T-helper 2 cell (primary cell): ENCODE data around the gene RGCC.

Experiments
- DNase-seq, 5 experiments: peaks; one replicate each; pipeline versions ENCODE4 v3.0.0 to v3.0.0-alpha.2; 2012 to 2022

RGCC gene

DNA sequence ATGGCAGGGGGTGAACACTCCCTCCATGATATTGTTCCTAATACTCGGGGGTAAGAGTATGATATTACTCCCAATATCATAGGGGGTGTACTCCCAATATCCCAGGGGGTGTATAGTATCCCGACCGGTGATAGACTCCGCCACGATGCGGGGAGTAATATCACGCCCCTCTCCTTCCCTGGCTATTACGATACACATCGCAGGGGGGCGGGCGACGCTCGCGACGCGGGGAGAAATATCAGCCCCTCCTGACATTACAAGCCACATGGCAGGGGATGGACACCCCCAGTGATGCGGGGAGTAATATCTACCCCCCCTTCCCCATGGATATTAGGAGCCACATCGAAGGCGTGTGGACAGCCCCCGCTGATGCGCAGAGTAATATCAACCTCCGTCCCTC, 3.2 kb upstream of the RGCC start:
- no peak for DNase-seq

DNA sequence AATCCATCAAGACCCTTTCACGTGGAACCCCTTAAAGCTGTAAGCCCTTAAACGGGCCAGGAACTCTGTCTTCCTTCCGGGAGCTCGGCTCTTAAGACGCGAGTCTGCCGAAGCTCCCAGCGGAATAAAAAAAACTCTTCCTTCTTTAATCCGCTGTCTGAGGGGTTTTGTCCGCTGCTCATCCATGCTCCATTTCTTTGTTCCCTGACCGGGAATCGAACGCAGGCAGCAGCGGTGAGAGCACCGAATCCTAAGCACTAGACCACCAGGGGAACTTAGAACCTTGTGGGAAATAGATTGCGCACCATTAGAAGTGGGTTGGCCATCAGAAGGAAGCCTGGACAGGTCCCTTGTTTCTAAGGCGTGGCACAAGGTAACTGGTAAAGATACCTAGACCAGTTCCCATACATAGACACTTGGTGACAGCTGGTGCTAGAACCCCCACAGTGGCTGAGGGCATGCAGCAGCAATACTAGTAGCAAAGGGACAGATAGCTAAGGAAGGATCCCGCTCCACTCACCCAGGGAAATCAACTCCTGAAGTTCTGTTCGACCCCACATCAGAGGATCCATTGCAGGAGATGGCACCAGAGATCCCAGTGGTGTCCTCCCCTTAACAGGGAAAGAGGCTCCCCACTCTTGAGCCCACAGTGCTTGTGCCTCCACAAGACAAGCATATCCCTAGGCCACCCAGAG, 1.5 kb upstream of the RGCC start:
- no peak for DNase-seq

DNA sequence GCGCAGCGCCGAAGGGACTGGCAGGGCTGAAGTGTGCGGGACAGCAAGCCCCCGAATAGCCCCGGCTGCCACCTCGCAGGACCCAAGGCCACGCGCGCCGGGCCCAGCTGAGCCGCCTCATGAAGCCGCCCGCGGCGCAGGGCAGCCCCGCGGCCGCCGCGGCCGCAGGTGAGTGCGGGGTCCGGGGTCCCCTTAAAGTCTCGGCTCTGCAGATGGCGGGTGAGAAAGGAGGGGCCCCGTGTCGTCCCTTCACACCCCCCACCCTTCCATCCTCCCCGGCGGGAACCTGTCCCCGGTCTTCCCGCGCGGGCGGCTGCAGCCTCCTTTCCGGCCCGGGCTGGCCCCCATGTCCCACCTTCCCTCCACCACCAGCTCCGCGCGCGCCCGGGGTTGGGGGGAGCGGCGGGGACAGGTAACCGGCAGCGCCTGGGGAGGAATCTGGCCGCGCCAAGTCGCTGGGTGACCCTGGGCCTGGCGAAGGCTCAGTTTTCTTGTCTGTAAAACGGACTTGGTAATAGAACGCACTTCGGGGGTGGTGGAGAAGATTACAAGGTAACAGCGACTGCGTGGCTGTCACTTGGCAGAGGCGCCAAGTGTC, 338 bp downstream of the RGCC start:
- DNase-seq = peak in 2 of 5 experiments; percentile 38 to 55

DNA sequence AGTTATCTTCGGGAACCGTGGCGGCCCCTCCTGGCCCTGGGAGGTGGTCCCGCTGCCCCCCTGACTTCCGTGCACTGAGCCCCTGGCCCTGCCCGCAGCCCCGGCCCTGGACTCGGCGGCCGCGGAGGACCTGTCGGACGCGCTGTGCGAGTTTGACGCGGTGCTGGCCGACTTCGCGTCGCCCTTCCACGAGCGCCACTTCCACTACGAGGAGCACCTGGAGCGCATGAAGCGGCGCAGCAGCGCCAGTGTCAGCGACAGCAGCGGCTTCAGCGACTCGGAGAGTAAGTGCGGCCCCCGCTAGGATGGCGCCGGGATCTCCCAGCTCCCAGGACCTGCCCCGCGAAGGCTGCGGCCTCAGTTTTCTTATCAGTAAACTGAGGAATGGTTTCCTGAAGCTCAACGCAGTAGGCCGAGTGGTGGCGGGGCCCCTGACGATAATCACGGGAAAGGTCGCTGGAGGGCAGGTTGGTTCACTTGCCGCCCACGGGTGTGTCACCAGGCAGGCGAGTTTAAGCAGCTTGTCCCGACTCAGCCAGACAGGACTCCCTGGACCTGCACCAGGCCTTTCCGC, 924 bp downstream of the RGCC start:
- DNase-seq = peak in 4 of 5 experiments; percentile 30 to 72 (median 36)

DNA sequence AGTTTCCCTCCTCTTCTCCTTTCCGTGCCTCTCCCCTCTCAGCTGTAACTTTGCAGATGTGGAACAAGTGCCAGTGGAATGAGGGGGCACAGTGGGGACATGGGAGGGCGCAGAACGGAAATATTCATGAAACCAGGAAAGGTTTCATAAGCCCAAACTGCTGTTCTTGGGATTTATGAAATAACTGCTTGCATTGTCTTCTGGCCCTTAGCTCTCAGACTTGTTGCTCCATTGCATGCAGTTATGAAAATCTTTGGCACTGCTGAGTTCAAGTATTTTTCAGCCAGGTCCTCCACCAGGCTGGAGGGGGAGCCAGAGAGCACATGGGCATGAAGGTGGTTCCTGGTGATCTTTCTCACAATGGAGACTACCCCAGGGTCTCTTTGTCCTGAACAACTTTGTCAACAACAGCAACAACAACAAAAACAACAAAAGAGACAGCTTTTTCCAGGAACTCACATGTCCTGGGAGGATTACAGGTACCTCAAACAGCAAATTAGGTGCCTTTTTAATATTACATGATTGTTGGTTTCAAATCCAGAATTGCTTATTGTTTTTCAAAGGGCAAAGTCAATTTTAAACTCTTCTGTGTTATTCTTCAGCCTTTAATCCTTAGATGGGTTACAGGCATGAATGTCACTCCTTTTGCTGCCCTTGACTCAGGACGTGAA, 1.5 kb downstream of the RGCC start:
- peak in 4 of 5 experiments; percentile 43 to 83 (median 51) for DNase-seq

DNA sequence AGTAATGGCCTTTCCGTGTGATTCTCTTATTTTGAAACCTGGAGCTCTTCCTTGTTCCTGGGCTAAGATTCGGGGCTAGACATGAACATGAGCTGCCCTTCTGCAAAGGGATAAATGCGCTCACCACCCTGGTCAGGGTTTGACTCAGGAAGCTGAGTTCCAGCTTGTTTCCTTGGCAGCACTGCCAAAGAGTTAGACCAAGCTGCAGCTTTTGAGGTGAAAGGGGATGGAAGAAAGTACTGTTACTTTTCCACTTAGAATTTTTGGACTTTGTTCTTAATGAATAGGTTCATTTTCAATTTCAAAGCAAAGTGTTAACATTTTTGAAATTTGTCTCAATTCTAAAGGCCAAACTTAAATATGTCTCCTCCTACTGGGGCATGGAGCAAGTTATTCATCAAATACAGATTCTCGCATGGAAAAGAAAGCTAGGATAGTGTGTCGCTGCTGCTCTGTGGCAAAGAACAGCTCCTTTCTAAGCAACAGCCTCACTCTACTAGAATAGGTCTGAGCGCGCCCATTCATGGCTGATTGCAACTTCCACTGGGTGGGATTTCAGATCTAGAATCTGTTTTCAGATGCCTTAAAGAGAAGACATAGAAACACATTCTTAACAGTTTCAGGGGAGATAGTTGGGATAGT, 2.2 kb downstream of the RGCC start:
- DNase-seq = no peak

DNA sequence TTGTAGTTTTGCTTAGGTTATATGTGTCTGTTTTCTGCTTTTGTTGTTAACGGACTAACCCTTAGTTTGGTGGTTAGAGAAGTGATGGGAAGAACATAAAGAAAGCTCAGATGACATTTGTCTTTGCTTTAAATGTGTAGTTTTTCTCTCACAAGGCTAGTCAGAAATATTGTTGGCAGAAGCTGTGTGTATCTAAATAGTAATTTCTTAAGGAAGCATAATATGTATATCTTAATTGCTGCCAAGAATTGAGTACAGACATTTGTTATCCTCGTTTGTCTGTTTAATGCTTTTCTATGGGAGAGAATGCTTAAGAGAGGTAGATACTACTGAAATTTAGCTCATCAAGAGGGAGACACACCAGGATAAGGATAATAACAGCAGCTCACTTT, 2.7 kb downstream of the RGCC start:
- no peak for DNase-seq

DNA sequence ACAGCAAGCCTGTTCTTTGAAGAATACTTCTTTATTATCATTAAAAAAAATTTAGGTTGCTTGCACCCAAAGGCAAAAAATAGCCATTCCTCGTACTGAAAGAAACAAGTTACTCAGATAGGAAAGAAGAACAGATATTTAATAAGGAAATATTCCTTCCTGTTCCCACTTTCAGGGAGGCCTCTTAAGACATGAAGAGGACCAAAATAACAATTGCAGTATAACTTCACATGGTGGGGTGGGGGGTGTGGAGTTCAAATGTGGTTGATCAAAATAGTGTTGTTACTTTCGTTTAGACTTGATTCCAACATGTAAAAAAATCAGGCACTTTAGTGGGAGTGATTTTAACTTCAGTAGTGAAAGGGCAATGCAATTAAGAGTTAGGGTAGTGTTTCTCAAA, 3.6 kb downstream of the RGCC start:
- DNase-seq = no peak

DNA sequence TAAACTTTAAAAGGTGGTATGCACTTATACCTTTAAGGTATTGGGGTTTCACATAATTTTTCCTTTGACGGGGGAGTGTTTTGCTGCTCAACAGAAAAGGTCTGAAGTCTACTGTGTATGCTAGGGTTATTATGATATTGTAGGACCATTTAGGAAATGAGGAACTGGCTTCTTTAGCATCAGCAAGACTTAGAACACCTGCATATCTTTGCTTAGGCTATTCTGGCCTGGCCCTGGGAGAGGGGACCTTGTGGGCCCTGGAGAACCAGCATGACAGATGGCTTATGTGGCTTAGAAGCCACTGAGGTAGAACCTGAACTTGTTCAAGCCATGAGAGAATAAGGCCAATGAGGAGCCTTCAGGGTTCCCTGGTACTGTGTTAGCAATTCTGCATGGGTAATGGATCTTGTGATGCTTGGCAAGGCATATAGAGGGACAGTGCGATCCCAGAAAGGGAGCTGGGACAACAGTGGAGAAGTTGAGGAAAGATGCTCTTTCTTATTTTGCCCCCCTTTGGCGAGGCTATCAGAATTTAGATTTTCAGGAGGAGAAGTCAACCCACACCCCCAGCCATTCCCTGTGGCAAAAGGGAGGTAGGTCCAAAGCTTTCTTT, 4.3 kb downstream of the RGCC start:
- no peak for DNase-seq

DNA sequence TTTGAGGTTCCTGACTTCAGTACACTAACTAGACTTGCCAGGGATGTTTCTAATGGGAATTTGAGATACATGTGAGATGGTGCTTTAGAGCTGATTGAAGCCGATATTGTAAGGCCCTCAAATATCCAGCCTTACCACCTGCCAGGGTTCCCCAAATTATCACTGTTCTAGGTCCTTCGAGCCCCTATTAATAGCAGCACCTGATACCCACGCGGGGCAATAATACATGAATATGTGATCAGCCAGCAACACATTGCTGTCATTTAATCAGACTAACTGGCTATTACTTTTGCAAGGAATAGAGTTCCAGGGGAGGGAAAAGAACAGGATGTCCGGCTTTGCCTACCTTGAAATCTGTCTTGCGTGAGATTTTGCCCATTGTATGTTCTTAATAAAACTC, 5.1 kb downstream of the RGCC start:
- DNase-seq = peak in 1 of 5 experiments; percentile 11

DNA sequence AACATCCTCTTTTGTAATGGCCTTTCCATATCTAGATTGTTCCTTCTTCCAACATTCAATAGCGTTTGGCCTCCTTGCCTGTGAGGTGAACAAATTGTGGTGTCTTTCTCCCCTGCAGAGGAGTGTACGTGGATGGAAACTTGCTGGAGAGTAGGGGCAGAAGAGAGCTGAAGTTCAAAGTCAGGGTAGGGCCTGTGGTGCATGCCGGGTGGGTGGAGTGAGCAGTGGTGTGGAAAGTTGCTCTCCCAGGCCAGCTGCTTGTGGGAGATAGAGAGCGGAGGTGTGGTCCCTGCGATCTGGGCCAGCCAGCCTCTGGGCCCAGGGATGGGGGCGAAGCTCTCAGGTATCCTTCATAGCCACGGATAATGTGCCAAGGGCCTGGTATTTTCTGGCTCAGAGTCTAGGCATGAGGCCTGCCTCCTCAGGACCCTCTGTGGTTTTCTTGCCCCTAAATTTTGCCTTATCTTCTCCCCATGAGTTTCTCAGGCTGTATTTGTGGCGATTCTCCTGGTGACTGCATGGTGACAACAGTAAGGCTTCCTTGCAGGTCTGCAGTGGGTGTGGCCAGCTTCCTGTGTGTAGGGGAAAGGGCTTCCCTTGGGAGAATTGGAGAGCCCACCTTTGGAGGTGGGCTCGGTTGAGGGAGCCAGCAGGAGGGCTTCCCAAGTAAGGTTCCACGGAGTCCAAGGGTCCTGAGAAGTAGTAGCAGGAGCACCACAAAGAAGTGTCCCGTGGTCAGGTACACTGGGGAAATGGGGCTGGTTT, 6.7 kb downstream of the RGCC start:
- DNase-seq = peak in 3 of 5 experiments; percentile 30 to 71 (median 32)

DNA sequence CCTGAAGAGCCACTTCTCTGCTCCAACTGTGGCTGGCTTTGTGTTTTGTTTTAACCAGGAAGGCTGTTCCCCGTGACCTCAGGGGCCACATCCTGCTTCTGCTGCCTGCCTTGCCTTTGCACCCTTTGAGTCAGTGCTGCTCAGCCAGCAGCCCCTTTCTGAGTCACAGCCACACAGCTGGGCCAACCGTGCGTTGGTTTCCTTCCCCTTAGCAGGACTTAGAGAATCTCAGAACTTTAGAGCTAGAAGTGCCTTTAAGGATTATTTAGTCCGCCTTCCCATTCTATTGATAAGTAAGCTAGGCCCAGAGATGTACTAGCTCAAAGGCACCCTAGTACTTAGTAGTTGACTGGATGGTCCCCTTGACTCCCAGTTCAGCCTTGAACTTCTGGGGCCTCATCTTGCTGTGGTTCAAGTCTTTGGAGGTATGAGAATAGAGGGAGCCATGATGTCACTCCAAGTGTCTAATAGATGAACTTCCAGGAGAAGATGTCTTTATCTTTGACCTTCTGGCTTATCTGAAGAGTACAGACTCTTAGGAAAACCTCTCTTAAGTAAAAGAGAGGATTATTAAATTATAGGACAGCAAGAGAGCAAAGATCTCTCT, 8.0 kb downstream of the RGCC start:
- peak; percentile 46 to 99 (median 83) for DNase-seq

DNA sequence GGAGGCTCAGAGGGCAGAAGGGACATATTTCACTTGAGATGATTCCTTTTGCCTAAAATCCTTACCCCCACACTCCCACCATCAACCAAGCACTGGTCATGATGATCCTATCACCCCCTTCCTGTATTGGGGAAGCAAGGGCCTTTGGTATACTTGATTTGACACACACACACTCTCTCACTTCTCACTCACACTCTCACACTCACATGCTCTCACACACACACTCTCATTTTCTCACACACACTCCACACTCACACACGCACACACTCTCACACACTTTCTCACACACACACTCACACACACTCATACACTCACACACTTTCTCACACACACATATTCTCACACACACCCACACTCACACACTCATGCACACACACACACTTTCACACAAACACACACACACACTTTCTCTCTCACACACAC, 8.6 kb downstream of the RGCC start:
- peak in 2 of 5 experiments; percentile 15 to 71 for DNase-seq

DNA sequence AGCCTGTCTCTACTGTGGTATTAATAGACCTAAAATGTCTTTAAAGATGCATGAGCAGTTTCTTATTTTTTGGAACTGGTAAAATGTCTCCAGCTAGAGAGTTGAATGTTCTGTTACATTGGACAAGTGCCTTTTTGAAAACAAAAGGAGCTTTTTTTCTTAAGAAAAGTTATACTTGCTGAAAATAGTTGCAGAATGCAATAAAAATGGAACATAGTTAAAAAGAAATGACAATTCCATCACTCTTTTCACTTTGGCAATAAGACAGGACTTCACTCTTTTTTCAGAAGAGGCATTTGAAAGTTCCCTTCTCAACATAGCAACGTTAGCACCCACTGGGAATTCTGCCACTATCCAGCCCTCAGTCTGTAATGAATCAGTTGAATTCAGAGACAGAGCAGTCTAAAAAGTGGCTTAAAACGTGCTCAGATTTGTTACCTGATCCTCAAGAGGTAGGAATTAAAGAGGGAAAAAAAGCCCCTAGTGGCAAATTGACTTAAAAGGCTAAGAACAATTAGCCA, 10.1 kb downstream of the RGCC start:
- no peak for DNase-seq

DNA sequence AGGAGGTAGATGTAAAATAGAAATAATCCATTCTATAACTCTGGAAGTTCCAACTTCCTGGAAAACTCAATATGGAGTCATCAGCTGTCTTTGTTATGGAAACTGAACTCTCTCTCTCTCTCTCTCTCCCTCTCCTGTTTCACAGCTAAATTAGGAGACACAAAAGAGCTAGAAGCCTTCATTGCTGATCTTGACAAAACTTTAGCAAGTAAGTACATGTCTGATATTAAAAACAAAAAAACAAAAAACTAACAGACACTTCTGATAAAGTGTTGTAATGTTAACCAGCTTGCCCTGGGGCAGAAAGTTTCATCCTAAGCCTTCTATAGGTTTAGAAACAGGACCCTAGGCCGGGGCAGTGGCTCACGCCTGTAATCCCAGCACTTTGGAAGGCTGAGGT, 11.3 kb downstream of the RGCC start:
- DNase-seq = no peak

DNA sequence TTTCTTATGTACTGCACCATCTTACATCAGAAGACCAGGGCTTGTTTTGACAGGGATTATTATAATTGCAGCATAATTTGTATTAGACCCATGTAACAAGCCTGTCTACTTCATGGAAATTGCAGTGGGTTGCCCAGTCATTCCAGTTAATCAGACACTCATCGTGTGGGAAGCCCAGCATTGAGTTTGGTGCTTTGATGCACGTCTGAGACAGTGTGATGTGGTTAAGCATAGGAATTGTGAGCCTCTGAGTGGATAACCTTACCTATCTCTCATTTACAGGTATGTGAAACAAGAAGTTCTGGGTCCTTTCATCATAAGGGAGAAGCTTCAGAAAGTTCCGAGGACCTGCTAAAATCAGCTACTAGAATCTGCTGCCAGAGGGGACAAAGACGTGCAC, 12.8 kb downstream of the RGCC start:
- peak in 1 of 5 experiments; percentile 41 for DNase-seq

DNA sequence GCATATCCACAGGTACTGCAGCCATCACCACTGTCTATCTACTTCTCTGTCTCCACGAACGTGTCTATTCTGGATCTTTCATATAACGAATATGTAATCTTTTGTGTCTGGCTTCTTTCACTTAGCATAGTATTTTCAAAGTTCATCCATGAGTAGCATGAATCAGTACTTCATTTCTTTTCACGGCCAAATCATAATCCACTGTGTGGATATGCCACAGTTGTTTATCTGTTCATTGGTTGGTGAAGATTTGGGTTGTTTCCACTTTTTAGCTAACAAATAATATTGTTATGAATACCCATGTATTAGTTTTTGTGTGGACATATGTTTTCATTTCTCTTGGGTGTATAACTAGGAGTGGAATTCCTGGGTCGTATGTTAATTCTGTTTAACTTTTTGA, 14.4 kb downstream of the RGCC start:
- DNase-seq = no peak

DNA sequence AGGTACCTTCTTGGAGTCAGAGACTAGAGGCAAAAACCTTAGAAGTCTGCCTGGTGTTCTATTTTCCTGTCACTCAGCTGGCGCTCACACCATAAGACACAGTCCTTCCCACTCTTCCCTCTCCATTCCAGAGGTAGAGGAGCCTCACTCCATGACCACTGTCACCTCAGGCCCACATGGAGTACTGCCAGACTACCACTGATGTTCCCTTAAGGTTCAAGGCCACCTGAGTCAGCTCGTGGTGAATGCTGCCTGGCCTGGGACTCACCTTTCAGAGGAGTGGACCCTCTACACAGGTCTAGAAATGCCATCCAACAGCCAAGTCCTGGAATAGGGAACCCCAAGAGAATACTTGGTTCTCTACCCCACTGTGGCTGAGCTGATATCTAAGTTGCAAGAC, 29.9 kb downstream of the RGCC start:
- DNase-seq = no peak

DNA sequence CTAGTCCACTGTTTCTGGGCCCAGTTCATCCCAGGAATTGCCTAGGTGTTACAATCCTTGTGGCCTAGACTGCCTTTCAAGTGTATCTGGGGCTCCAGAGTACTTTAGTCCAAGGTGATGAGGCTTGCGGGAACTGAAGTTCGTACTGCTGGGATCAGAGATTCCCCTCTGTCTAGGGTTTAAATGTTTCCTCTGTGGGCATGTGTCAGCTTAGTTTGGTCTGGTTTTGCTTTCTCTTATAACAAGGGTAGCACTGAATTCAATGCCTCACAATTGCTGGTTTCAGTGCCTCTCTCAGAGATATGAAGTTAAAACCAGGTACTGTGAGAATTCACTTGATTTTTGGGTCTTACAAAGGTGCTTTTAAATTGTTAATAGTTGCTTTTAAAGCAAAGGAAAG, 30.8 kb downstream of the RGCC start:
- no peak for DNase-seq

DNA sequence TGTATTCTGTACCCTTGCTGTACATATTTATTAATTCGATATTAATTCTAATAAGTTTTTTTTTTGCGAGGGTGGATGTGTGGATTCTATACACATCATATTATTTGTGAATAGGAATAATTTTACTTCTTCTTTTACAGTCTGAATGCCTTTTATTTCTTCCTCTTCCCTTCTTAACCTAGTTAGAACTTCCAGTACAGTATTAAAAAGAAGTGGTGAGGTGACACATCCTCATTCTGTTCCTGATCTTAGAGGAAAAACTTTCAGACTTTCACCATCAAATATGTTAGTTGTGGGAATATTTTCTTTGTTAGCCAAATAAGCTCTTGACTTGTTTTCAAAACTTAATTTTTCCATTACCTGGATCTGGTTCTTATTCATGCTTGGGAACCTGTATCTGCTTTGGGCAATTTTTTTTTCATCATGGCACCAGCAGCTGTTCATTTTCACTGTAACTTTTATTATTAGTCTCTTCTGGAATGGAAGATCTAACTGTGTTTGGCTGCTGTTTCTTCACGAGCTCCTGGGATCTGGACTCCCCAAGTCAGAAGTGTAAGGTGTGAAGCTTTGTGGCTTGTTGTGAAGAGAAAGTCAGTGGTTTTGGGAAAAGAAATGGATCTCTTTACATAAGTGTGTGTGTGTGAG, 33.1 kb downstream of the RGCC start:
- no peak for DNase-seq

DNA sequence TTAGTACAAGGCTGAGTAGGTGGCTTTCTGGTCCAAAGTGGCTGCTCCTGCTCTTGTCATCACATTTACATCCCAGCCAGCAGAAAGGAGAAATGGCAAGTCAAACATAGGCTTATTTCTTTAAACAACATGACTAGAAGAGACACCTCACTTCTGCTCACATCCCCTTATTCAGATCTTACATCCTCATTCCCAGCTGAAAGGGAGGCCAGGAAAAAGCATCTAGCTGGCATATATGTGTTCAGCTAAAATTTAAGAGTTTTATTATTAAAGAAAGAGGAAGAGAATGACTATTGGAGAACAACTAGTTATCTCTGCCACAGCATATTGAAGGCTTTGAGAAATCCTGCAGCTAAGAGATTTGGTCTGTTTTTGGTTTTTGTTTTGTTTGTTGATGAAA, 34.1 kb downstream of the RGCC start:
- DNase-seq = no peak
